ENCODE measurements around the gene NDUFAF7. TPM values are rescaled to one million over a fixed set of nuclear protein-coding genes. Genes with fewer than 3 reads are reported as not detected.
"Not testable (repeated sequence)": the region's sequence is repeated elsewhere in the genome, so short reads cannot be mapped to it uniquely, and the experiment has no call there.

NDUFAF7 gene
- total RNA-seq, 1 donor from 2014 or later: 6.3 TPM

DNA sequence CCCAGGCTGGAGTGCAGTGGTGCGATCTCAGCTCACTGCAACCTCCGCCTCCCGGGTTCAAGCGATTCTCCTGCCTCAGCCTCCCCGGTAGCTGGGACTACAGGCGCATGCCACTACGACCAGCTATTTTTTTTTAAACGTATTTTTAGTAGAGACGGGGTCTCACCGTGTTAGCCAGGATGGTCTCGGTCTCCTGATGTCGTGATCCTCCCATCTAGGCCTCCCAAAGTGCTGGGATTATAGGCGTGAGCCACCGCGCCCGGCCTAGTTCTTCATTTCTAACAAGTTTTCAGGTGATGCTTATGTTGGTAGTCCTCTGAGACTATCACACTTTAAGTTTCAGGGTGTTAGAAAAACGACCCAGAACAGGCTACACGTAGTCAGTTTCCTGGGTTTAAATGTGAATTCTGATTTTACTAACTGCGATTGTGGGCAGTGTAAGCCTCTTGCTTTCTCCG, 35.6 kb upstream of the NDUFAF7 start:
- H3K4me1 ChIP-seq (ENCODE audit: control insufficient read depth in 3 of 3, insufficient read depth in 3 of 3, low read length in 3 of 3): peaks cover 8 to 12% (median 10%) of the 10 kb centered on the region in 3 donors
- peak overlapping the region; percentile 82 to 97 (median 95) for H3K9ac ChIP-seq (ENCODE audit: low read depth in 1 of 3, low read length in 3 of 3)
- not testable (repeated sequence) for H3K27me3 ChIP-seq (ENCODE audit: control insufficient read depth in 3 of 3, insufficient read depth in 3 of 3, low read length in 3 of 3); H3K9me3 ChIP-seq (ENCODE audit: control insufficient read depth in 3 of 3, low read length in 3 of 3); H3K36me3 ChIP-seq (ENCODE audit: control insufficient read depth in 3 of 3, insufficient read depth in 3 of 3, low read length in 3 of 3)
- H3K27ac ChIP-seq (ENCODE audit: low read depth, low read length): peak overlapping the region; percentile 89
- H3K4me3 ChIP-seq (ENCODE audit: low read length in 3 of 3): peak overlapping the region; percentile 91 to 95 (median 95)

- H3K27me3 ChIP-seq (ENCODE audit: control insufficient read depth in 3 of 3, insufficient read depth in 3 of 3, low read length in 3 of 3): no peaks in the 10 kb centered on the region
- H3K4me3 ChIP-seq (ENCODE audit: low read length in 3 of 3): peak within 1 kb of the TSS; percentile 91 to 95 (median 95)
- peaks cover 0 to 11% (median under 1%) of the 10 kb centered on the region in 3 donors for H3K36me3 ChIP-seq (ENCODE audit: control insufficient read depth in 3 of 3, insufficient read depth in 3 of 3, low read length in 3 of 3)
- H3K27ac ChIP-seq (ENCODE audit: low read depth, low read length): peak within 1 kb of the TSS; percentile 89
- peaks cover 8 to 12% (median 10%) of the 10 kb centered on the region in 3 donors for H3K4me1 ChIP-seq (ENCODE audit: control insufficient read depth in 3 of 3, insufficient read depth in 3 of 3, low read length in 3 of 3)
- peak within 1 kb of the TSS; percentile 82 to 97 (median 95) for H3K9ac ChIP-seq (ENCODE audit: low read depth in 1 of 3, low read length in 3 of 3)
- no peaks in the 10 kb centered on the region for H3K9me3 ChIP-seq (ENCODE audit: control insufficient read depth in 3 of 3, low read length in 3 of 3)
Measured at GRCh38 chr2:37196320-37197195, 34.9 kb upstream of the NDUFAF7 start, which contains the start of gene CEBPZOS. Gene CEBPZOS (plus strand): TSS chr2:37196496. CDS start chr2:37199705, 3,209 bp downstream.

DNA sequence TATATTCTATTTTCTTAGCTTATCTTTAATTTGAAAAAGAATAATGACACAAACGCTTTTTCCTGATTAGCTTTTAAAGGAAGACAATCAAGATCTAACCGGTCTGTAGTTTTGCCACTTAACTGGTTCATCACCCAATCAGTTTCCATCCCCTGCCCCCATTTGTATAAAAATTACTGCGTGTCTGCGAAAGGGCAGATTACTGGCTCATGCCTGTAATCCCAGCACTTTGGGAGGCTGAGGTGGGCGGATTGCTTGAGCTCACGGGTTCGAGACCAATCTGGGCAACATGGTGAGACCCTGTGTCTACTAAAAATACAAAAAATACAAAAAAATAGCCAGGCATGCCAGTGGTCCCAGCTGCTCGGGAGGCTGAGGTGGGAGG, 32.8 kb upstream of the NDUFAF7 start:
- H3K27ac ChIP-seq (ENCODE audit: low read depth, low read length): no peak overlapping the region
- no peak overlapping the region for H3K9ac ChIP-seq (ENCODE audit: low read depth in 1 of 3, low read length in 3 of 3)
- H3K36me3 ChIP-seq (ENCODE audit: control insufficient read depth in 3 of 3, insufficient read depth in 3 of 3, low read length in 3 of 3): peaks cover 10 to 23% (median 10%) of the 10 kb centered on the region in 3 donors
- H3K4me3 ChIP-seq (ENCODE audit: low read length in 3 of 3): no peak overlapping the region
- H3K27me3 ChIP-seq (ENCODE audit: control insufficient read depth in 3 of 3, insufficient read depth in 3 of 3, low read length in 3 of 3): no peaks in the 10 kb centered on the region
- peaks cover 0 to 3% (median 0%) of the 10 kb centered on the region in 3 donors for H3K9me3 ChIP-seq (ENCODE audit: control insufficient read depth in 3 of 3, low read length in 3 of 3)
- H3K4me1 ChIP-seq (ENCODE audit: control insufficient read depth in 3 of 3, insufficient read depth in 3 of 3, low read length in 3 of 3): peaks cover 8 to 12% (median 10%) of the 10 kb centered on the region in 3 donors

DNA sequence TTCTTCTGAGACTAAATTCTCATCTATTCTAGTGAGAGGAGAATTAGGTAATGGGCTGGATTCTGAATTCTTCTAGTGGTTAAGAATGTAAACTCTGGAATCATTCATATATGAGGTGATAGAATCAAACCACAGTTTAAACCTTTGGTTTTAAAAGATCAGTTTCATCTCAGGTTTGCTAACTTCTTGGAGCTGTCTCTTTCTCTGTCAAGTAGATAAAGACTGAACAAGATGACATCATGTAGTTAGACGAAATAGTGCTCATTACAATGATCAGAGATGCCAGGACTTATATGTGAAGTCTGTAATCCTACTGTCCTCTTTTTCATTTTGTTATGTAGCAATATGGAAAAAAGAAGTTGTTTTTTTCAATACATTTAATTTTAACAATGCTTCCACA, 30.2 kb upstream of the NDUFAF7 start:
- Histone ChIP-seq H3K27ac (ENCODE audit: low read depth, low read length) (no peak overlapping the region), H3K27me3 (ENCODE audit: control insufficient read depth in 3 of 3, insufficient read depth in 3 of 3, low read length in 3 of 3) (no peaks in the 10 kb centered on the region), H3K9me3 (ENCODE audit: control insufficient read depth in 3 of 3, low read length in 3 of 3) (peaks cover 0 to 3% (median 0%) of the 10 kb centered on the region in 3 donors), H3K4me1 (ENCODE audit: control insufficient read depth in 3 of 3, insufficient read depth in 3 of 3, low read length in 3 of 3) (peaks cover 7 to 10% (median 8%) of the 10 kb centered on the region in 3 donors), H3K9ac (ENCODE audit: low read depth in 1 of 3, low read length in 3 of 3) (no peak overlapping the region), H3K4me3 (ENCODE audit: low read length in 3 of 3) (no peak overlapping the region), H3K36me3 (ENCODE audit: control insufficient read depth in 3 of 3, insufficient read depth in 3 of 3, low read length in 3 of 3) (peaks cover 16 to 38% (median 19%) of the 10 kb centered on the region in 3 donors)

DNA sequence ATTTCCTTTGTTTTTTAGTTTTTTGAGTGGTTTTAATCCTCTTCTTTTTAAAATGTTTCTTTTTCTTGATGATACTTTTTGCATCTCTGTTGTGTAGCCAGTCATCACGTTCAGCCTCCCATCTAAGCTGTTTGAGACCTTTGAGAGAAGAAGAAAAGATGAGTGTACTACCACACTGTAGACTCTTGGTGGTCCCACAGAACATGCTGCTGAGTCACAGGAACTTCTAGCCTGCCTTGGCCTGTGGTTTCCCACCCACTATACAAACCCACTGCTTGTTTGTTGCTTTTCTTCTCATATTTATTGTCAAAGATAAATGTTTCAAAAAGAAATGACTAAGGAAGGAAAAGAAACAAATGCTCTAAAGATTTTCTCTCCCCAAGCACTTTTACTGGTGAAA, 29.7 kb upstream of the NDUFAF7 start:
- Histone ChIP-seq H3K9me3 (ENCODE audit: control insufficient read depth in 3 of 3, low read length in 3 of 3) (peaks cover 0 to 3% (median 0%) of the 10 kb centered on the region in 3 donors), H3K27me3 (ENCODE audit: control insufficient read depth in 3 of 3, insufficient read depth in 3 of 3, low read length in 3 of 3) (no peaks in the 10 kb centered on the region), H3K4me3 (ENCODE audit: low read length in 3 of 3) (no peak overlapping the region), H3K27ac (ENCODE audit: low read depth, low read length) (no peak overlapping the region), H3K4me1 (ENCODE audit: control insufficient read depth in 3 of 3, insufficient read depth in 3 of 3, low read length in 3 of 3) (peaks cover 5 to 10% (median 8%) of the 10 kb centered on the region in 3 donors), H3K36me3 (ENCODE audit: control insufficient read depth in 3 of 3, insufficient read depth in 3 of 3, low read length in 3 of 3) (peaks cover 17 to 43% (median 24%) of the 10 kb centered on the region in 3 donors), H3K9ac (ENCODE audit: low read depth in 1 of 3, low read length in 3 of 3) (no peak overlapping the region)

GRCh38 chr2:37203708-37204107, 27.8 kb upstream of the NDUFAF7 start:
- H3K27ac ChIP-seq (ENCODE audit: low read depth, low read length): no peak overlapping the region
- H3K9me3 ChIP-seq (ENCODE audit: control insufficient read depth in 3 of 3, low read length in 3 of 3): peaks cover 0 to 3% (median 0%) of the 10 kb centered on the region in 3 donors
- H3K27me3 ChIP-seq (ENCODE audit: control insufficient read depth in 3 of 3, insufficient read depth in 3 of 3, low read length in 3 of 3): no peaks in the 10 kb centered on the region
- H3K9ac ChIP-seq (ENCODE audit: low read depth in 1 of 3, low read length in 3 of 3): no peak overlapping the region
- H3K36me3 ChIP-seq (ENCODE audit: control insufficient read depth in 3 of 3, insufficient read depth in 3 of 3, low read length in 3 of 3): peaks cover 17 to 52% (median 29%) of the 10 kb centered on the region in 3 donors
- H3K4me3 ChIP-seq (ENCODE audit: low read length in 3 of 3): no peak overlapping the region
- no peaks in the 10 kb centered on the region for H3K4me1 ChIP-seq (ENCODE audit: control insufficient read depth in 3 of 3, insufficient read depth in 3 of 3, low read length in 3 of 3)

DNA sequence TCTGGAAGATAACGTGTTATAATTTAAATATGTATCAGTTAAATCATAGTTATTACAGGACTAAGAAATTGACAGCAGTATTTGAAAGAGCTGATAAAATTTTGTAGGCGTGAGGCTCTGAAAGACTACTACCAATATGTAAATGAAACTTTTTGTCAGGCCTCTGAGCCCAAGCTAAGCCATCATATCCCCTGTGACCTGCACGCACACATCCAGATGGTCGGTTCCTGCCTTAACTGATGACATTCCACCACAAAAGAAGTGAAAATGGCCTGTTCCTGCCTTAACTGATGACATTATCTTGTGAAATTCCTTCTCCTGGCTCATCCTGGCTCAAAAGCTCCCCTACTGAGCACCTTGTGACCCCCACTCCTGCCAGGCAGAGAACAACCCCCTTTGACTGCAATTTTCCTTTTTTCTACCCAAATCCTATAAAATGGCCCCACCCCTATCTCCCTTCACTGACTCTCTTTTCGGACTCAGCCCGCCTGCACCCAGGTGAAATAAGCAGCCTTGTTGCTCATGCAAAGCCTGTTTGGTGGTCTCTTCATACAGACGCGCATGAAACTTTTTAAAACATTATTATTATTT, 26.3 kb upstream of the NDUFAF7 start:
- not testable (repeated sequence) for H3K27ac ChIP-seq (ENCODE audit: low read depth, low read length); H3K27me3 ChIP-seq (ENCODE audit: control insufficient read depth in 3 of 3, insufficient read depth in 3 of 3, low read length in 3 of 3); H3K4me1 ChIP-seq (ENCODE audit: control insufficient read depth in 3 of 3, insufficient read depth in 3 of 3, low read length in 3 of 3); H3K4me3 ChIP-seq (ENCODE audit: low read length in 3 of 3); H3K9me3 ChIP-seq (ENCODE audit: control insufficient read depth in 3 of 3, low read length in 3 of 3); H3K9ac ChIP-seq (ENCODE audit: low read depth in 1 of 3, low read length in 3 of 3)
- peaks cover 23 to 66% (median 42%) of the 10 kb centered on the region in 3 donors for H3K36me3 ChIP-seq (ENCODE audit: control insufficient read depth in 3 of 3, insufficient read depth in 3 of 3, low read length in 3 of 3)

- Histone ChIP-seq H3K27ac (ENCODE audit: low read depth, low read length) (no peak overlapping the region), H3K4me1 (ENCODE audit: control insufficient read depth in 3 of 3, insufficient read depth in 3 of 3, low read length in 3 of 3) (no peaks in the 10 kb centered on the region), H3K9ac (ENCODE audit: low read depth in 1 of 3, low read length in 3 of 3) (no peak overlapping the region), H3K27me3 (ENCODE audit: control insufficient read depth in 3 of 3, insufficient read depth in 3 of 3, low read length in 3 of 3) (no peaks in the 10 kb centered on the region), H3K36me3 (ENCODE audit: control insufficient read depth in 3 of 3, insufficient read depth in 3 of 3, low read length in 3 of 3) (peaks cover 27 to 66% (median 47%) of the 10 kb centered on the region in 3 donors), H3K9me3 (ENCODE audit: control insufficient read depth in 3 of 3, low read length in 3 of 3) (peaks cover 0 to 3% (median 0%) of the 10 kb centered on the region in 3 donors), H3K4me3 (ENCODE audit: low read length in 3 of 3) (no peak overlapping the region)
Measured at GRCh38 chr2:37205689-37206341, 25.6 kb upstream of the NDUFAF7 start.

GRCh38 chr2:37206760-37207159, 24.7 kb upstream of the NDUFAF7 start:
- H3K9me3 ChIP-seq (ENCODE audit: control insufficient read depth in 3 of 3, low read length in 3 of 3): not testable (repeated sequence)

More at GRCh38 chr2:37206760-37207159, 24.7 kb upstream of the NDUFAF7 start:
- H3K4me1 ChIP-seq (ENCODE audit: control insufficient read depth in 3 of 3, insufficient read depth in 3 of 3, low read length in 3 of 3); H3K27me3 ChIP-seq (ENCODE audit: control insufficient read depth in 3 of 3, insufficient read depth in 3 of 3, low read length in 3 of 3); H3K9ac ChIP-seq (ENCODE audit: low read depth in 1 of 3, low read length in 3 of 3); H3K4me3 ChIP-seq (ENCODE audit: low read length in 3 of 3); H3K27ac ChIP-seq (ENCODE audit: low read depth, low read length): not testable (repeated sequence)
- peaks cover 31 to 68% (median 54%) of the 10 kb centered on the region in 3 donors for H3K36me3 ChIP-seq (ENCODE audit: control insufficient read depth in 3 of 3, insufficient read depth in 3 of 3, low read length in 3 of 3)
